ENCODE measurements around the gene NXPH3. TPM values are rescaled to one million over a fixed set of nuclear protein-coding genes. Genes with fewer than 3 reads are reported as not detected.
A peak's percentile ranks its signal among the peaks of the same experiment; 100 is the strongest.

Gene NXPH3
- total RNA-seq, 1 donor, result 1.9 TPM

GRCh38 chr17:49572806-49573420 is 2.8 kb upstream of the NXPH3 start:
- DNase-seq (ENCODE audit: low read depth), result no peak
- TF ChIP-seq CTCF (IDR thresholded peaks at IDR 0.05; ENCODE audit: insufficient read depth, low read length), result no peak
- H3K4me3 ChIP-seq (ENCODE audit: low read depth, low read length), result no peak overlapping the region

- TF ChIP-seq CTCF (IDR thresholded peaks at IDR 0.05; ENCODE audit: insufficient read depth, low read length), result no peak
Measured at GRCh38 chr17:49573510-49574322, 2.0 kb upstream of the NXPH3 start.

GRCh38 chr17:49574323-49574781 is 1.3 kb upstream of the NXPH3 start:
- H3K4me3 ChIP-seq (ENCODE audit: low read depth, low read length), result no peak overlapping the region
- TF ChIP-seq CTCF (IDR thresholded peaks at IDR 0.05; ENCODE audit: insufficient read depth, low read length), result no peak
- no peak for DNase-seq (ENCODE audit: low read depth)

More at GRCh38 chr17:49573510-49574322, 2.0 kb upstream of the NXPH3 start:
- no peak for DNase-seq (ENCODE audit: low read depth)
- H3K4me3 ChIP-seq (ENCODE audit: low read depth, low read length), result no peak overlapping the region

DNA sequence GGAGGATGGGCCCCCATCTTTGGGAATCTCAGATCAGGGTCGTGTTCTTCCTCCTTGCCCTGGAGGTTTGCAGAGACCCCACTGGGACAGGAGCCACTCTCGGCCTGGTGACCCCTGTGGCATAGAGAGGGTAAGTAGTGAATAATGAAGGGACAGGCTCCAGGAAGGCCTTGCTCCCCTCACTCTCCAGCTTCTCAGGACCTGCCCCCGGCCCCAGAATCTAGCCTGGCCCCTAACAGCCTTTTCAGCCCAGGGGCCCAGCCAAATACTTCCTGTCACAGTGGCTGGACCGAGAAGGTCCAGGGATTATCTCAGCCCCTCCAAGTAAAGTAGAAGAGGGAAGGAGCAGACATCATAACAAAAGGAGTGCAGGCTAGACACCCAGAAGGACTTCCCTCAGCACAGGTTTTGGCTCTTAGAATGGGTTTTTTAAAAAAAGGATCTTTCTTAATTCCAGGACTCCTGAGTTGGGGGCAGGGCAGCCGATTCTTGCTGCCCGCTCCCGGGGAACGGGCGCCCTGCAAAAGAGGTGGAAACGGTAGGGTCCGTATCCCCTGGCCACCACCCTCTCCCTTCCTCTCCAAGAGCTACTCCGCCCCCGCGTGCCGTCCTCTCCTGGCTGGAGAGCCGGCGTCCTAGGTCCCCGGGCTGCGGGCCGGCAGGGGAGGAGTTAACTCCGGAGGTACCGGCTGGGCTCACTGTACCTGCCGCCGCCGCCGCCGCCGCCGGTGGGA is 559 bp upstream of the NXPH3 start:
- no peak for DNase-seq (ENCODE audit: low read depth)
- TF ChIP-seq CTCF (IDR thresholded peaks at IDR 0.05; ENCODE audit: insufficient read depth, low read length), result no peak
- H3K4me3 ChIP-seq (ENCODE audit: low read depth, low read length), result peak overlapping the region; percentile 35

- H3K4me3 ChIP-seq (ENCODE audit: low read depth, low read length), result peak overlapping the region; percentile 73
- TF ChIP-seq CTCF (IDR thresholded peaks at IDR 0.05; ENCODE audit: insufficient read depth, low read length), result no peak
- peak; percentile 26 for DNase-seq (ENCODE audit: low read depth)
Measured at GRCh38 chr17:49576088-49576916, 631 bp downstream of the NXPH3 start.

All from fibroblast of the aortic adventitia (primary cell).